H1 (cell line): ENCODE measurements around the gene CYBRD1. TPM values are rescaled to one million over a fixed set of nuclear protein-coding genes. Genes with fewer than 3 reads are reported as not detected.

Experiments
- CTCF ChIA-PET: fragments of 300-600 bp; sonication (Branson Sonifier 250); formaldehyde crosslinking; loops from one replicate; lab custom pipeline; 2021; ENCODE audit not compliant: partially characterized antibody; lab: Charles Lee
- POLR2A ChIA-PET: fragments of 300-600 bp; sonication (Branson Sonifier 250); formaldehyde crosslinking; loops from one replicate; lab custom pipeline; 2021; ENCODE audit warnings: inconsistent platforms; ENCODE audit not compliant: partially characterized antibody; lab: Charles Lee
- DNase-seq, 2 experiments: peaks; one replicate each; pipeline versions ENCODE4 v3.0.0 to v3.0.0-alpha.2; 2010 to 2022; ENCODE audit warnings: low spot score in 2 of 2, low read depth in 1 of 2, mixed read lengths in 1 of 2
- FAIRE-seq: peaks from 2 replicates; lab custom pipeline; 2011; peaks lifted over from hg19 to GRCh38; lab: Jason Lieb, UNC
- H2AFZ ChIP-seq: 2 replicates; pipeline ENCODE4 v1.8.1; 2012; ENCODE audit warnings: low read length, inconsistent platforms
- H2AK5ac ChIP-seq: 2 replicates; pipeline ENCODE4 v1.6.1; 2013; ENCODE audit warnings: low read depth, low read length
- H2BK120ac ChIP-seq: replicated peaks from 2 replicates; pipeline ENCODE3; 2013; ENCODE audit warnings: low read depth, low read length, inconsistent platforms
- H2BK12ac ChIP-seq: 2 replicates; pipeline ENCODE4 v1.6.1; 2013; ENCODE audit warnings: low read depth, low read length
- H2BK15ac ChIP-seq: 2 replicates; pipeline ENCODE4 v1.6.1; 2013; ENCODE audit warnings: low read length
- H2BK20ac ChIP-seq: 2 replicates; pipeline ENCODE4 v1.6.1; 2013; ENCODE audit warnings: low read length
- H2BK5ac ChIP-seq: 2 replicates; pipeline ENCODE4 v1.6.1; 2013; ENCODE audit warnings: low read depth, low read length
- H3K14ac ChIP-seq: 2 replicates; pipeline ENCODE4 v1.6.1; 2013; ENCODE audit warnings: inconsistent platforms; ENCODE audit not compliant: insufficient read length
- H3K18ac ChIP-seq: 2 replicates; pipeline ENCODE4 v1.6.1; 2013; ENCODE audit warnings: low read length; ENCODE audit errors: extremely low read depth
- H3K23ac ChIP-seq: 2 replicates; pipeline ENCODE4 v1.6.1; 2013; ENCODE audit warnings: inconsistent platforms; ENCODE audit not compliant: insufficient read length
- H3K23me2 ChIP-seq: 2 replicates; pipeline ENCODE4 v1.6.1; 2013; ENCODE audit warnings: low read depth, low read length
- H3K27ac ChIP-seq: 2 replicates; pipeline ENCODE4 v1.6.1; 2011; ENCODE audit warnings: low read depth, low read length, inconsistent platforms
- H3K27me3 ChIP-seq, 4 experiments: replicated peaks in 1 of 4; 1 replicate in 1 of 4; 2 replicates in 3 of 4; pipeline versions ENCODE4 v1.6.1 to v1.8.1; 2011 to 2013; ENCODE audit warnings: low read length in 3 of 4, mild to moderate bottlenecking in 3 of 4, inconsistent platforms in 2 of 4, mixed read lengths in 2 of 4, moderate library complexity in 1 of 4; ENCODE audit not compliant: control insufficient read depth in 3 of 4, insufficient read depth in 3 of 4; ENCODE audit errors: extremely low read depth in 1 of 4
- H3K36me3 ChIP-seq, 4 experiments: 2 replicates each; pipeline versions ENCODE4 v1.6.1 to v1.8.1; 2011 to 2013; ENCODE audit warnings: mild to moderate bottlenecking in 4 of 4, low read length in 3 of 4, moderate library complexity in 2 of 4, control low read depth in 1 of 4, inconsistent platforms in 1 of 4; ENCODE audit not compliant: insufficient read depth in 4 of 4, control insufficient read depth in 2 of 4
- H3K4ac ChIP-seq: replicated peaks from 2 replicates; pipeline ENCODE3; 2013; ENCODE audit warnings: low read length, low read depth, mixed read lengths, inconsistent platforms; ENCODE audit not compliant: insufficient read length
- H3K4me1 ChIP-seq, 4 experiments: replicated peaks in 1 of 4; 1 replicate in 1 of 4; 2 replicates in 3 of 4; pipeline versions ENCODE4 v1.6.1 to v1.8.1; 2011 to 2013; ENCODE audit warnings: low read length in 3 of 4, inconsistent platforms in 2 of 4, mixed read lengths in 1 of 4; ENCODE audit not compliant: insufficient read depth in 4 of 4, control insufficient read depth in 3 of 4
- H3K4me2 ChIP-seq, 2 experiments: 2 replicates each; pipeline versions ENCODE4 v1.6.1 to v1.8.1; 2011 to 2013; ENCODE audit warnings: low read depth in 2 of 2, low read length in 2 of 2, control low read depth in 1 of 2, inconsistent platforms in 1 of 2, mild to moderate bottlenecking in 1 of 2; ENCODE audit not compliant: insufficient read depth in 1 of 2
- H3K4me3 ChIP-seq, 4 experiments: fragments of 200-600, 300-600 bp in 1 of 4; sonication (generic), shearing (Covaris generic), sonication (Bioruptor Twin) in 1 of 4; 2 replicates each; pipeline versions ENCODE4 v1.5.1 to v1.8.1; 2011 to 2016; ENCODE audit warnings: low read length in 4 of 4, low read depth in 3 of 4, control low read depth in 2 of 4, inconsistent platforms in 2 of 4, mild to moderate bottlenecking in 2 of 4, mixed read lengths in 1 of 4, moderate library complexity in 1 of 4; ENCODE audit not compliant: insufficient read depth in 2 of 4; ENCODE audit errors: extremely low read depth in 1 of 4
- H3K56ac ChIP-seq: replicated peaks from 2 replicates; pipeline ENCODE3; 2013; ENCODE audit warnings: low read depth, mild to moderate bottlenecking, mixed read lengths, low read length, inconsistent platforms; ENCODE audit not compliant: insufficient read length
- H3K79me1 ChIP-seq: 2 replicates; pipeline ENCODE4 v1.6.1; 2013; ENCODE audit warnings: low read depth, low read length, control low read depth
- H3K79me2 ChIP-seq, 2 experiments: 2 replicates each; pipeline versions ENCODE4 v1.6.1 to v1.8.1; 2012 to 2013; ENCODE audit warnings: low read length in 2 of 2, mild to moderate bottlenecking in 2 of 2, inconsistent platforms in 1 of 2; ENCODE audit not compliant: insufficient read depth in 2 of 2, control insufficient read depth in 1 of 2
- H3K9ac ChIP-seq, 4 experiments: replicated peaks in 1 of 4; 1 replicate in 1 of 4; 2 replicates in 3 of 4; pipeline versions ENCODE4 v1.6.1 to v1.8.1; 2011 to 2013; ENCODE audit warnings: low read depth in 3 of 4, low read length in 3 of 4, control low read depth in 2 of 4, mild to moderate bottlenecking in 2 of 4, moderate library complexity in 2 of 4, inconsistent platforms in 1 of 4; ENCODE audit errors: extremely low read depth in 1 of 4
- H3K9me3 ChIP-seq, 2 experiments: 2 replicates each; pipeline versions ENCODE4 v1.6.1 to v1.8.1; 2012 to 2013; ENCODE audit warnings: mild to moderate bottlenecking in 2 of 2, moderate library complexity in 2 of 2, control low read depth in 1 of 2, inconsistent platforms in 1 of 2, low read depth in 1 of 2, low read length in 1 of 2, mixed read lengths in 1 of 2; ENCODE audit not compliant: insufficient read depth in 2 of 2
- H4K20me1 ChIP-seq, 2 experiments: replicated peaks in 1 of 2; 2 replicates each; pipeline versions ENCODE3 to v1.8.1; 2011 to 2013; ENCODE audit warnings: inconsistent platforms in 2 of 2, low read length in 2 of 2, mild to moderate bottlenecking in 1 of 2; ENCODE audit not compliant: insufficient read depth in 2 of 2, control insufficient read depth in 1 of 2
- H4K5ac ChIP-seq: 2 replicates; pipeline ENCODE4 v1.6.1; 2013; ENCODE audit warnings: low read length, low read depth, mixed read lengths, inconsistent platforms; ENCODE audit not compliant: insufficient read length
- H4K8ac ChIP-seq: 2 replicates; pipeline ENCODE4 v1.8.0; 2013; ENCODE audit warnings: mild to moderate bottlenecking, moderate library complexity, low read length, inconsistent platforms; ENCODE audit not compliant: insufficient read depth; ENCODE audit errors: extremely low read depth
- H4K91ac ChIP-seq: replicated peaks from 2 replicates; pipeline ENCODE3; 2013; ENCODE audit warnings: low read length, mixed read lengths, inconsistent platforms; ENCODE audit not compliant: insufficient read length
- ASH2L ChIP-seq: fragments of 200-600, 300-600 bp; sonication (generic); IDR thresholded peaks from one replicate; pipeline ENCODE4 v1.7.1; 2017; ENCODE audit warnings: low read length
- EP300 ChIP-seq, 2 experiments: IDR thresholded peaks; 1 replicate in 1 of 2; 2 replicates in 1 of 2; pipeline ENCODE4 v1.6.1; 2011 to 2012; ENCODE audit warnings: low read depth in 2 of 2, low read length in 2 of 2, mild to moderate bottlenecking in 2 of 2, borderline replicate concordance in 1 of 2, inconsistent platforms in 1 of 2, moderate library complexity in 1 of 2
- HDAC6 ChIP-seq: IDR thresholded peaks from one replicate; pipeline ENCODE4 v1.7.1; 2012; ENCODE audit warnings: low read depth, mild to moderate bottlenecking, inconsistent platforms, low read length, moderate library complexity
- MAX ChIP-seq: IDR thresholded peaks from 2 replicates; pipeline ENCODE4 v1.6.1; 2012; ENCODE audit warnings: inconsistent platforms
- POLR2A ChIP-seq, 2 experiments: IDR thresholded peaks; 1 replicate in 1 of 2; 2 replicates in 1 of 2; pipeline ENCODE4 v1.6.1; 2011; ENCODE audit warnings: low read depth in 2 of 2, low read length in 2 of 2, mild to moderate bottlenecking in 2 of 2; ENCODE audit errors: control extremely low read depth in 1 of 2
- SP4 ChIP-seq: IDR thresholded peaks from 2 replicates; pipeline ENCODE4 v1.6.1; 2012; ENCODE audit warnings: low read length, inconsistent platforms
- polyA plus RNA-seq, 7 experiments: library from polyadenylated mRNA; depleted of rRNA in 3 of 7; stranded (reverse) in 5 of 7; unstranded in 2 of 7; fragments of >200 nt in 5 of 7; fragments of 200-250 nt in 2 of 7; gene quantifications; 1 replicate in 5 of 7; 2 replicates in 1 of 7; 4 replicates in 1 of 7; pipeline versions ENCODE4 v1.2.1 to v1.2.3, GENCODE V29; 2011 to 2013; ENCODE audit warnings: missing spikeins in 2 of 7, mixed read lengths in 2 of 7
- total RNA-seq: library from RNA; stranded (reverse); fragmentation: NEBNext Ultra II Directional; extraction: Animal tissue kit (Norgen Biotek cat#: 25700); gene quantifications from 2 replicates; pipeline ENCODE4 v1.2.1, GENCODE V29; 2021

The CYBRD1 gene
- total and polyA plus RNA-seq, 2 of the 8 experiments (the other 6 are each of a cell fraction or from before 2014, with no cell fraction given) = 10.7 to 12.6 TPM

- no peak overlapping the region for H3K27ac ChIP-seq
- ChIA-PET POLR2A (no interaction called here), CTCF (no interaction called here)
- H4K20me1 ChIP-seq = no peaks in the 10 kb centered on the region
- H4K8ac ChIP-seq = no peak overlapping the region
- no peak overlapping the region for H2BK120ac ChIP-seq
- TF ChIP-seq SP4 (no peak), ASH2L (no peak), MAX (no peak), EP300 (IDR thresholded peaks at IDR 0.05; ENCODE audit: borderline replicate concordance in 1 of 2, low read depth in 2 of 2, low read length in 2 of 2) (no peak), POLR2A (IDR thresholded peaks at IDR 0.05; ENCODE audit: control extremely low read depth in 1 of 2, low read depth in 2 of 2, low read length in 2 of 2) (no peak), HDAC6 (no peak)
- H2BK5ac ChIP-seq = no peak overlapping the region
- no peak overlapping the region for H3K23ac ChIP-seq
- no peak overlapping the region for H2BK20ac ChIP-seq
- no peaks in the 10 kb centered on the region for H3K4me1 ChIP-seq
- no peak overlapping the region for H3K9ac ChIP-seq
- H2AK5ac ChIP-seq = no peak overlapping the region
- DNase-seq (no peak), FAIRE-seq (no peak)
- H3K79me1 ChIP-seq = no peaks in the 10 kb centered on the region; the same call in 1 of the 2 replicates
- H3K36me3 ChIP-seq = peaks cover 0 to 9% (median 3%) of the 10 kb centered on the region in 4 experiments; a peak in 4 of 8 replicates
- H2BK12ac ChIP-seq = no peak overlapping the region
- H3K14ac ChIP-seq = no peak overlapping the region
- no peaks in the 10 kb centered on the region for H3K27me3 ChIP-seq
- H3K18ac ChIP-seq = no peak overlapping the region
- no peak overlapping the region for H3K56ac ChIP-seq
- no peak overlapping the region for H4K5ac ChIP-seq
- H3K9me3 ChIP-seq = no peaks in the 10 kb centered on the region
- no peaks in the 10 kb centered on the region for H3K23me2 ChIP-seq
- H2AFZ ChIP-seq = no peak overlapping the region
- no peak overlapping the region for H2BK15ac ChIP-seq
- H3K4ac ChIP-seq = no peak overlapping the region
- no peak overlapping the region for H4K91ac ChIP-seq
- H3K4me2 ChIP-seq = no peak overlapping the region
- H3K4me3 ChIP-seq = no peak overlapping the region
- no peaks in the 10 kb centered on the region for H3K79me2 ChIP-seq
These were observed 28.3 kb downstream of the CYBRD1 start for GRCh38 chr2:171550613-171551012.
